ENCODE measurements around the gene CDH24.
A peak's percentile ranks its signal among the peaks of the same experiment; 100 is the strongest.

- no peak for TF ChIP-seq CTCF (IDR thresholded peaks at IDR 0.05)
- peak; percentile 34 to 55 for TF ChIP-seq POLR2AphosphoS5 (IDR thresholded peaks at IDR 0.05)
- TF ChIP-seq POLR2A (IDR thresholded peaks at IDR 0.05) = peak in 1 of 4 donors; percentile 38
Observed at GRCh38 chr14:23078692-23079116, 21.4 kb upstream of the CDH24 start.

Measured in upper lobe of left lung (tissue), 4 donors.